T-helper 2 cell treated with Interferon-gamma antibody and Interleukin-4, amounts not matched to agents 5 μg/mL and 100 μg/mL, for 36 hours (primary cell): ENCODE measurements around the gene SLC35A2.

Experiments used
- DNase-seq: peaks from one replicate; pipeline ENCODE4 v3.0.0; 2021; ENCODE audit warnings: low spot score
- H3K27ac Mint-ChIP-seq: one replicate; pipeline ENCODE4 v1.8.0; 2021; ENCODE audit warnings: mild to moderate bottlenecking, mixed read lengths
- H3K27me3 Mint-ChIP-seq: one replicate; pipeline ENCODE4 v1.8.0; 2021; ENCODE audit warnings: low read depth, mixed read lengths
- H3K36me3 Mint-ChIP-seq: one replicate; pipeline ENCODE4 v1.8.0; 2021; ENCODE audit warnings: low read depth, mixed read lengths
- H3K4me1 Mint-ChIP-seq: one replicate; pipeline ENCODE4 v1.8.0; 2021; ENCODE audit warnings: low read depth, mixed read lengths
- H3K4me3 Mint-ChIP-seq: one replicate; pipeline ENCODE4 v1.8.0; 2022; ENCODE audit warnings: mild to moderate bottlenecking, moderate library complexity, mixed read lengths
- H3K9me3 Mint-ChIP-seq: one replicate; pipeline ENCODE4 v1.8.0; 2021; ENCODE audit warnings: mixed read lengths

SLC35A2 gene

DNA sequence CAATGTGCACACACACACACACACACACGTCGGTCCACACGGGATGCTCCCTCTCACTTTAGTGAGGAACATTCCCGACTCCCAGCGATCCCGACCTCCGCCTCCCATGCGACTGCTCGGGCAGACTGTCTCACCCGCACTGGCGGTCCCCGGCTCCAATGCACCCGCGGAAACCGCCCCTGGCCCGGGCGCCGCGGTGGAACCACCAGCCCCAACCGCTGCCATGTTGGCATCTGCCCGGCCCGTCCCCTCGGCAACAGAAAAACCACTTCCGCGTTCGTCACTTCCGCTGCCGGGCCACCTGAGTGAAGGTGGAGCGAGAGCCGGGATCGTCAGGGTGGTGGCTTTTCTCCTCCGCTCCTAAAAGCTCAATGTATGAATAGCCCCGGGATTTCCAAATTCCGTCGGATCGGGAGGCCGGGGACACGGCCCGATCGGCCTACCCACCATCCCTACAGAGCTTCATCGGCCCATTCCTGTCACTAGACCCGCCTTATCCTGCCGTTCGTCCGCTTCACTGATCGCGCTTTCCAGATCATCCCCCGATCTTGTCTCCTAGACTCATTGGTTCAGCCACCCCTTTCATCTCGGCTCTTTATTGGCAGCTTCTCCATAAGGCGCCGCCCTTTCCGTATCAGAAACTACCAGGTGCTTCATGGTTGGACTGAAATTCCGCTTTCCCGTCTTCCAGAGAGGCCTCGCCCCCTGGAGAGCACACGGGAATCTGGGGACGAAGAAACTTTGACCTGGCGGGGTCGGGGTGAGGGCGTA is at the start of gene SLC35A2:
Gene SLC35A2, minus strand, starts transcription at position 235 of the 771 bp plus-strand sequence. Its CDS starts 10 bp downstream, at position 225.
- Mint-ChIP-seq H3K36me3 (peaks cover 47% of the 10 kb centered on the region), H3K4me3 (peak within 1 kb of the TSS; percentile 92), H3K9me3 (no peaks in the 10 kb centered on the region), H3K4me1 (peaks cover 36% of the 10 kb centered on the region), H3K27ac (peak within 1 kb of the TSS; percentile 89), H3K27me3 (no peaks in the 10 kb centered on the region)
- DNase-seq, result peak; percentile 84

DNA sequence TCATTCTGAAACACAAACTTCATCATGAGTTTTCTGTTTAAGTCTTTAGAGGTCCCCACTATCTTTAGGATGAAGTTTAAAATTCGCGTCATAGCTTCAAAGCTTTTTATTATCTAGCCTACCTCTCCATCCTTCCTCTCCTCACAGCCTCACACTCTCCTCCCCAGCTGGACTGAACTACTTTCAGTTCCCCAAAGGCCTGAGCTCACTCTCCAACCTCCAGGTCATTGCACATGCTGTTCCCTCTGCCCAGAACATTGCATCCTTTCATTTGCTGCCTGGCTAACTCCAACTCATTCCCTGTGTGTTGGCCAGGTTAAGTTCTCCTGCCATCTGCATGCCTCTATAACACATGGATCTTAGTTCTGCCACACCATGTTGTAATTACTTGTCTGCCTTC is 48.8 kb upstream of the SLC35A2 start:
- peak overlapping the region; percentile 81 for H3K27ac Mint-ChIP-seq
- H3K36me3 Mint-ChIP-seq, result peaks cover 12% of the 10 kb centered on the region
- peaks cover 17% of the 10 kb centered on the region for H3K4me1 Mint-ChIP-seq
- no peak for DNase-seq
- H3K27me3 Mint-ChIP-seq, result no peaks in the 10 kb centered on the region
- H3K9me3 Mint-ChIP-seq, result no peaks in the 10 kb centered on the region
- peak overlapping the region; percentile 65 for H3K4me3 Mint-ChIP-seq

DNA sequence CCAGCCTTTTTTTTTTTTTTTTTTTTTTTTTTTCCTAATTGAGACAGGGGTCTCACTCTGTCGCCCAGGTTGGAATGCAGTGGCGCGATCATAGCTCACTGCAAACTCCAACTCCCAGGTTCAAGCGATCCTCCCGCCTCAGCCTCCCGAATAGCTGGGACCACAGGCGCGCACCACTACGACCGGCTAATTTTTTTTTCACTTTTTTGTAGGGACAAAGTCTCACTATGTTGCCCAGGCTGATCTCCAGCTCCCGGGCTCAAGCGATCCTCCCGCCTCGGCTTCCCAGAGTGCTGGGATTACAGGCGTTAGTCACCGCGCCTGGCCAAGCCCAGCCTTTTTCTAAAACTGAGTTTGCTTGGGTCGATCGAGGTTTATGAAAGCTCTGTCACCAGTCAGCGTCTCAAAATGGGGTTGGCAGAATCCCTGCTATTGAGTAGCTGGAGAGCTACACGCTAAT is 47.2 kb upstream of the SLC35A2 start:
- Mint-ChIP-seq H3K9me3 (no peaks in the 10 kb centered on the region), H3K4me3 (peak overlapping the region; percentile 100), H3K27me3 (no peaks in the 10 kb centered on the region), H3K27ac (peak overlapping the region; percentile 100), H3K36me3 (peaks cover 17% of the 10 kb centered on the region), H3K4me1 (peaks cover 25% of the 10 kb centered on the region)
- DNase-seq, result peak; percentile 23

DNA sequence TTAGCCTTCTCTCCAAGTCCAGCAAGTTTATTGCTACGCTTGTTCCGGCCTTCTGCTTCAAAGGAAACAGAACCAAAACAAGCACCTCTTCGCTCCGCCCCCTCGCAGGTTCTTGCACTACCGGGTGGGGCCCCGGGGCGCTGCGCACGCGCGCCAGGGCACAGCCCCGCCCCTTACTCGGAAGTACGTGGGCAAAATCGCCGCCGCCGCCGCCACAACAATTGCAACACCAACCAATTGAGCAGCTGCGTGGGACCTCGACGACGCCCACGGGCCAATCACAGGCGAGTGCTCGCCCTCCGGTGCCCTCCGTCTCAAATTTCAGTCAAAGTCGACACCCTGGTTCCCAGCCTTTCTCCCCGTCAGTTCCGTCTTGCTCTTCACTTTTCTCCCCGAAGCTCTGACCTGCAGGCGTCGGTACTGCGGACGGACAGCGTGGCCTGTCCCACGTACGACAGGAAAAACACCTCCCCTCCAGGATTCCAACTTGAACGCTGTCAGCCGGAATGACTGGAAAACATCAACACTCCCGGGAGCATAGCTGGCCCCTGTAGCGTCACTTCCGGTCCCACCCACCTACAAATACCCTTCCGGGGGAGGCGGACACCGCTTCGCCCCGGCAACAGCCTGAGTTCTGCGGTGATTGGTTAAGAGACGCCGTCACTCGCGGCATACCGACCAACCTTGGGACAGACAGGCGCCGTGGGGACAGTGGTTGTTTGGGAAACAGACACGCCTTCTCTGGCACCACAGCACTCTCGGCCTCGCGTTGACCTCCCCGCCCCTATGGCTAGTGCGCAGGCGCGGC is 46.6 kb upstream of the SLC35A2 start:
- no peaks in the 10 kb centered on the region for H3K27me3 Mint-ChIP-seq
- no peaks in the 10 kb centered on the region for H3K9me3 Mint-ChIP-seq

DNA sequence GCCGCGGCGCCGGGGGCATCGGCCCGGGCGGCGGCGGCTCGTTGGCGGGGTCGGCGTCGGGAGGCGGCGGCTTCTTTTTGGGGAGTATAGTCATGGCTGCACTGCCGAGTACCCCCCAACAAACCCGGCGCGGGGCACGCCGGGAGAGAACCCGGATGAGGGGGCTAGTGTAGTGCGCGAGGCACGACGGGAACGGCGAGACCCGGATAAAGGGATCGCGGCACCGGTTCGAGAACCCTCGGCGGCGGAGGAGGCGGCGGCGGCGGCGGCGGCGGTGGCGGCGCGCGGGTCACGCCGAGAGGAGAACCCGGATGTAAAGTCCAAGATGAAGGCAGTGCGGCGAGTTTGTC is 46.0 kb upstream of the SLC35A2 start, which contains the start of gene OTUD5:
Gene OTUD5, minus strand, starts transcription at position 131 of the 350 bp plus-strand sequence. Its CDS starts 37 bp downstream, at position 94.
- peak within 1 kb of the TSS; percentile 100 for H3K4me3 Mint-ChIP-seq
- H3K4me1 Mint-ChIP-seq, result peaks cover 33% of the 10 kb centered on the region
- H3K27ac Mint-ChIP-seq, result peak within 1 kb of the TSS; percentile 100
- no peaks in the 10 kb centered on the region for H3K27me3 Mint-ChIP-seq
- DNase-seq, result peak; percentile 74
- H3K36me3 Mint-ChIP-seq, result peaks cover 14% of the 10 kb centered on the region
- no peaks in the 10 kb centered on the region for H3K9me3 Mint-ChIP-seq

More for the DNA sequence above, 46.6 kb upstream of the SLC35A2 start:
- Mint-ChIP-seq H3K4me3 (peak overlapping the region; percentile 100), H3K4me1 (peaks cover 28% of the 10 kb centered on the region), H3K27ac (peak overlapping the region; percentile 100), H3K36me3 (peaks cover 15% of the 10 kb centered on the region)
- peak; percentile 92 for DNase-seq

DNA sequence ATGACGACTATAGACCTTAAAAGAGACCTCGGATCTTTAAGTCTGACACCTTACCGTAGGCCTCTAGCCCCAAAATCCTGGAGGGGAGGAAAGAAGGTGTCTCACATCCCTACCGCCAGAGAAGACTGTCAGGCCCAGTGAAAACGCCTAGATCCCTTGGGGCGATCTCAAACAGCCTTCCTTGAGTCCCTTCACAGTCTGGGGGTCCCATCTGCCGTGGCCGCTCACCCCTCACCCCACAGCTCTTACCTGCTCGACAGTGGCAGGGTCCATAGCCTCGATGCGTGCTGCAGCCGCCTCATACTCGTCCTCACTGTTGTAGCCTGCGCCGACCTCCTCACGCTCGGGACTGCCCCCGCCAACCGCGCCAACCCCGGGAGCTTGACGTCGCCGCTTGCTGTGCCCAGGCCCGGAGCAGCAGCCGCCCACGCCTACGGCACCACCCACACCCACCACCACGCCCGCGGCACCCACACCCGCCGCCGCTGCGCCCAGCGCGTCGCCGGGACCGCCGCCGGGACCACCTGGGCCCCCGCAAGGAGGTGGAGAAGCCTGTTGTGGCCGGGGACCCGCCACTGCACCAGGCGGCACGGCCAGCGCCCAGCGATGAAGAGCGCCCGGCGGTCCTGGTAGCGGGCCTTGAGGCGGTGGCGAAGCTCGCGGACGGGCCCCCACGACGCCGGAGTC is 45.4 kb upstream of the SLC35A2 start:
- DNase-seq, result peak; percentile 52
- no peaks in the 10 kb centered on the region for H3K9me3 Mint-ChIP-seq
- peak overlapping the region; percentile 81 for H3K4me3 Mint-ChIP-seq
- H3K4me1 Mint-ChIP-seq, result peaks cover 38% of the 10 kb centered on the region
- H3K27ac Mint-ChIP-seq, result peak overlapping the region; percentile 75
- no peaks in the 10 kb centered on the region for H3K27me3 Mint-ChIP-seq
- H3K36me3 Mint-ChIP-seq, result peaks cover 19% of the 10 kb centered on the region

DNA sequence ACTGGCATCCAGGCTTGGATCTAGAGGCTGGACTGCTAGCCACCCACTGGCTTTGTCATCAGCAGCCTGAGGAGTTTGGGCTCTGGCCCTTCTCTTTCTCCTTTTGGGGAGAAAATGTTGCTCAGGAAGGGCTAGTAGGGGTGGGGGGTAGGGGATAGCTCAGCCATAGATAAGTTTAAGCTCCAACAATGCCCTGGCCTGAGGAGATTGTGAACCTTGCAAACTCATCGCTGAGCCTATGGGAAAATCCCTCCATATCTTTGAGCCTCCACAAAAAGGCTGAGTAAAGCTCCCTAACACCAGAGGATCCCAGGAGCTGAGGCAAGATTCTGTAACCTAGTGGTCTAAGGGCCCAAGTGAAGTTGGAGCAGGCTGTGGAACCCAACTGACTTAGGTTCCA is 37.1 kb upstream of the SLC35A2 start:
- Mint-ChIP-seq H3K36me3 (peaks cover 12% of the 10 kb centered on the region), H3K9me3 (no peaks in the 10 kb centered on the region), H3K4me3 (no peak overlapping the region), H3K27ac (no peak overlapping the region), H3K4me1 (peaks cover 28% of the 10 kb centered on the region), H3K27me3 (no peaks in the 10 kb centered on the region)
- DNase-seq, result no peak

DNA sequence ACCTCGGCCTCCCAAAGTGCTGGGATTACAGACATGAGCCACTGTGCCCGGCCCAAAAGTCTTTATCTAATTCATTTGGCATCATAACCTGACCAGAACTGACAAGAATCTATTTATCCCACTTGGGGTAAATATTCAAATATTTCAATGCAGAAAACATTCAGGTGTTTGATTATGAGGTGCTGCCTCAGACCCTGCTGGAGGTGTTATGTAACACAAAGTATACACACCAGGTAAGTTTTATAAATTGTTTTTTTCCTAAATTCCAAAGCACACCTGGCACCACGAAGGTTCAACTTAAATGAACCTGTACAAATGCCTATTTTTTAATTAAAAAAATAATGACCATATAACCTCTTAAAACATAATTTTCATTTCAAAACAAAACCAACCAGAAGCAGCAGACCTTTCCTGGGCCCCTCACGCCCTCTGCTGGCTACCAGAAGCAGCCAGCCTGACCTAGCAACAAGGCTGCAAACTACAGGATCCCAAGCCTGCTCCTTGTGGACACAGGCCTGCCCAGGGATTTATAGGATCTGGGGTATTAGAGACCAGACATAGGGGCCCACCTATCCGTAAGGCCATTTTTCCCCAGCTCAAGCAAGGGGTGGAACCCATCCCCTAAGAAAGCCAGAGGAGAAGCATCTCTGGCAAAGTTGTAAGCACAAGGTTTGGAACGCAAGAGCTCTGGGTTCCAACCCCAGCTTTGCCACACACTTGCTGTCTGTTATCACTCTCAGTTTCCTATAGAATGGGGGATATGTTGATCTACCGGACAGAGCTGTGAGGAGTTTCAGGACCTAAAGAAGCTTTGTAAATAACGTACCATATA is 34.3 kb upstream of the SLC35A2 start:
- H3K36me3 Mint-ChIP-seq, result peaks cover 26% of the 10 kb centered on the region
- no peaks in the 10 kb centered on the region for H3K9me3 Mint-ChIP-seq
- H3K4me3 Mint-ChIP-seq, result peak overlapping the region; percentile 24
- H3K27ac Mint-ChIP-seq, result peak overlapping the region; percentile 53
- no peak for DNase-seq
- H3K4me1 Mint-ChIP-seq, result peaks cover 36% of the 10 kb centered on the region
- H3K27me3 Mint-ChIP-seq, result no peaks in the 10 kb centered on the region

DNA sequence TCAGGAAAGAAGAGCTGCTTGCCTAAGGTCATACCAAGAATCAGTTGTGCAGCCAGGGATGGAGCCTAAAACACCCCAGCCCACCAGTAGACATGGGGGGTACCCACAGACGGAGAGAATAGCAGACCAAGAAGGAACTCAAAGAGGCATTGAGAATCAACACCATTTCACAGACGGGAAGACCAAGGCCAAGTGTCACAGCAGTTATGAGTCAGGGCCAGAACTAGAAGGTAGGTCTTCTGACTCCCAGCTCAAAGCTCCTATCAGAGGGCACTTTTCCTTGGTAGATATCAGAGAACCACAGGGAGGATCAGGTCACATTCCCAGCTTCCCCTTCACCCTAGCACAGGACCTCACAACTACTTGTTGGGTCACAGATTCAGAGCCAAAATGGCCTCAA is 31.4 kb upstream of the SLC35A2 start:
- peaks cover 28% of the 10 kb centered on the region for H3K36me3 Mint-ChIP-seq
- peak overlapping the region; percentile 86 for H3K27ac Mint-ChIP-seq
- peaks cover 60% of the 10 kb centered on the region for H3K4me1 Mint-ChIP-seq
- H3K4me3 Mint-ChIP-seq, result peak overlapping the region; percentile 73
- H3K9me3 Mint-ChIP-seq, result no peaks in the 10 kb centered on the region
- no peak for DNase-seq
- no peaks in the 10 kb centered on the region for H3K27me3 Mint-ChIP-seq

DNA sequence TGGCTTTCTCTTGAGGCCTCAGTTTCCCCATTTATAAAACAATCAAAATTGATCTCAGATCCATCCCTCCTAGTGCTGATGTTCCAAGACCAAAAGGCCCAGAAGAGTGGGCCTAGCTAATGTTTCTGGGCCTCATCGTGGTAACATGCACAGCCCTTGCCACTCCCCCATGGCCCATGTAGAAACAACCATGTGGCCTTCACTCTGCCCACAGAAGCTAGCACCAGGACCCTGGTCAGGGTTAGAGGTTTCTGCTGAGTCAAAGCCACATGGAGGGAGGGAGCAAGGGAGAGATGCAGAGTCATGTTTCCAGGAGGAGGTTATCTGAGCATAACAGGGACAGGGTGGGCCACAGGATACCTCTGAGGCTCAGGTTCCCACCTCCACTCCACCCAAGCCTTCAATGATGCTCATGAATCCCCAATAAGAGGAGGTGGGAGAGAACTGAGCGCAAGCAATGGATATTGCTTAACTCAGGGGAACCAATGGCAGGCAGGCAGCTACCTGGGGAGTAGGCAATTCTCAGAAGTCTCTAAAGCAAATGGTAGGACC is 29.0 kb upstream of the SLC35A2 start:
- H3K4me3 Mint-ChIP-seq, result peak overlapping the region; percentile 43
- H3K4me1 Mint-ChIP-seq, result peaks cover 74% of the 10 kb centered on the region
- DNase-seq, result no peak
- H3K9me3 Mint-ChIP-seq, result no peaks in the 10 kb centered on the region
- H3K27ac Mint-ChIP-seq, result peak overlapping the region; percentile 99
- H3K27me3 Mint-ChIP-seq, result no peaks in the 10 kb centered on the region
- peaks cover 43% of the 10 kb centered on the region for H3K36me3 Mint-ChIP-seq

DNA sequence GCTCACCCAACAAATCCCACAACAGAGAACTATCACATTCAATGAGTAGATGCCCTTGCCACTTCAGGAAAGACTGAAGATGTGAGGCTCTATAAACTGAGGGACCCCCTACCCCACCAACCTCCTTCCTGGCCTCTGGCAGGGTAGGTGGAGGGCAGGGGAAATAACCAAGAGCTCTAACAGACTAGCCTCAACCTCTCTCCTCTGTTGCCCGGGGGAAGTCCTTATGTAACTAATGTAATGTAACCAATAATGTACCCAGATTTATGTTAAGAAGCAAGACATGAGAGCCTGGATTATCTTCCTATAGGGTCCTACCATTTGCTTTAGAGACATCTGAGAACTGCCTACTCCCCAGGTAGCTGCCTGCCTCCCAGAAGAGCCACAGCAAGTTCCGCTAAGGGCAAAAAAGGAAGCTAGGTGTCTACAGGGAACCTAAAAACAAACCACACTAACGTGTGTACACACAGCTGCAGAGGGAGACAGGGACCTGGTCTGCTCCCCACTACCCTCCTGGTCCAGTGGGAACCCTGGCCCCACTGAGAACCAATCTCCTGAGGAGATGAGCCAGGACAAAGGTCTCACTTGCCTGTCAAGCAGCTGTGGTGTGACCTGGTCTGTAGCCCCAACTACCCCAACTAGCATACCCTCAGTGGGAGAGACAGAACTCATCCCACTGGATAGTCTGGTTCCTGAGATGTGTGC is 28.2 kb upstream of the SLC35A2 start:
- Mint-ChIP-seq H3K36me3 (peaks cover 51% of the 10 kb centered on the region), H3K27me3 (no peaks in the 10 kb centered on the region), H3K9me3 (no peaks in the 10 kb centered on the region), H3K4me1 (peaks cover 81% of the 10 kb centered on the region), H3K4me3 (peak overlapping the region; percentile 92), H3K27ac (peak overlapping the region; percentile 99)
- DNase-seq, result no peak

DNA sequence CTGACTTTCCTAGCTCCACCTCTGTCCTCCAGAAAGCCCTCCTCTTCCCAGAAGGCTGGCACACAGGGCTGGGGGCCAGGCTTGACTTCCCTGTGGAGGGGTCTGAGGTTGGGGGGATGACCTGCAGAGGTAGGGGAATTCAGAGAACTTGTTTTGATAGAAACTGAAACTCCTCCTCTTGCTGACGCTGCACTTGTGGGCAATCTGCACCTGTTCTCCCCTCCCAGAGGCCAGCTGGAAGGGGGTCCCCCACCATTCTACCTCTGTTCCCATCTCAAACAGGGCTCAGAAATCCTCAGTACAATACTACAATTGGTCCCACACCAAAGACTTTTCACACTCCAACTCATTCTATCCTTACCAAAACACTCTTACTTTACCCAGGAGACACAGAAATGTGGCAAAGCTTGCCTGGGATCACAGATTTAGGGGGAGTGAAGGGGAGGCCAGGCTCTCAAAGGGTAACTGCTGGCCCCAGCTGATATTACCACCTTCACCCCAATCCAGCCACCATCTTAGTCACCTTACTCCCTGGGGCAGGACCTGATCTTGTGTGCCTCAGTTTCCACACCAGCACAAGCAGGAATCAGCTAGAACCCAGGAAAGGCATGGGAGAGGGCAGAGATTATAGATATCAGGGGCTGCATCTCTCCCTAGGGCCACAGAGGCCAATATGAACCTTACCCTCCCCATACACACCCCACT is 27.4 kb upstream of the SLC35A2 start:
- peaks cover 57% of the 10 kb centered on the region for H3K36me3 Mint-ChIP-seq

More for the DNA sequence above, 27.4 kb upstream of the SLC35A2 start:
- peak overlapping the region; percentile 99 for H3K27ac Mint-ChIP-seq
- H3K4me3 Mint-ChIP-seq, result peak overlapping the region; percentile 92
- no peaks in the 10 kb centered on the region for H3K27me3 Mint-ChIP-seq
- no peaks in the 10 kb centered on the region for H3K9me3 Mint-ChIP-seq
- H3K4me1 Mint-ChIP-seq, result peaks cover 81% of the 10 kb centered on the region
- peak; percentile 75 for DNase-seq
